Measurements from ENCODE around the gene UTS2.

DNA sequence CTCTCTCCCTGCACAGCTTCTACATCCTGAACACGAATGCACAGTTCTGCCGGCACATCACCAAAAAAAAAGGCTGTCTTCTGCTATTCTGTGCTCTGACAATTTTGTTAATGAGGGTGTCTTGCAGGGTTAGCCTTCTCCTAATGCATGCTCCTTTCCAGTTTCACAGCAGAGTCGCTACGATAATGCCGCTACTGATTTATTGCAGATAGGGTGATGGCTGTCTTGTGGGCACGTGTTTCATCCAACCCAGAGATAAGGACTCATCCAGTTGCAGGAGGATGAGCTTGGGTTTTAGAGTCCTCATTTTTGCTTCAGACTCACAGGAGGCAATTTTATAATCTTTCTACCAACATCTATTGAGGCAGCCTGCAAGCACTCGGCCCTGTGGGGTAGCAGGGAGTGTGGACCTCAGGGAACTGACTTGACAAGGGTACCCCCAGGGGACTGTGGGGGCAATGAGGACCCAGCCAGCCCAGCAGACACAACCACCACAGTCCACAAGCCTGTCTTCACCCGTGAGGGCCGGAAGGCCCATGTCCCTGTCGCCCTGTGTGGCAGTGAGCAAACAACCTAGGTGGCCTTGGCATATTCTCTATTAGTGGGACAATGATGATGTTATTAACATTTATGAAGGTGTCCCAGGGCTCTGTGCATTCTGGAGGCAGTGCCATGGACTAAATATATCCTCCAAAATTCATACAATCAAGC is 15.4 kb upstream of the UTS2 start:
- TF ChIP-seq, protein P1, sequence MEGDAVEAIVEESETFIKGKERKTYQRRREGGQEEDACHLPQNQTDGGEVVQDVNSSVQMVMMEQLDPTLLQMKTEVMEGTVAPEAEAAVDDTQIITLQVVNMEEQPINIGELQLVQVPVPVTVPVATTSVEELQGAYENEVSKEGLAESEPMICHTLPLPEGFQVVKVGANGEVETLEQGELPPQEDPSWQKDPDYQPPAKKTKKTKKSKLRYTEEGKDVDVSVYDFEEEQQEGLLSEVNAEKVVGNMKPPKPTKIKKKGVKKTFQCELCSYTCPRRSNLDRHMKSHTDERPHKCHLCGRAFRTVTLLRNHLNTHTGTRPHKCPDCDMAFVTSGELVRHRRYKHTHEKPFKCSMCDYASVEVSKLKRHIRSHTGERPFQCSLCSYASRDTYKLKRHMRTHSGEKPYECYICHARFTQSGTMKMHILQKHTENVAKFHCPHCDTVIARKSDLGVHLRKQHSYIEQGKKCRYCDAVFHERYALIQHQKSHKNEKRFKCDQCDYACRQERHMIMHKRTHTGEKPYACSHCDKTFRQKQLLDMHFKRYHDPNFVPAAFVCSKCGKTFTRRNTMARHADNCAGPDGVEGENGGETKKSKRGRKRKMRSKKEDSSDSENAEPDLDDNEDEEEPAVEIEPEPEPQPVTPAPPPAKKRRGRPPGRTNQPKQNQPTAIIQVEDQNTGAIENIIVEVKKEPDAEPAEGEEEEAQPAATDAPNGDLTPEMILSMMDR (conservative IDR thresholded peaks at IDR 0.05 in 1 of 2, IDR thresholded peaks at IDR 0.05 in 1 of 2; ENCODE audit: extremely low read depth in 1 of 2, insufficient read depth in 1 of 2, low read depth in 1 of 2, low read length in 2 of 2): no peak
- TF ChIP-seq EZH2 (IDR thresholded peaks at IDR 0.05; ENCODE audit: borderline replicate concordance, low read length): no peak

All from mammary epithelial cell (primary cell).